ENCODE data around the gene HMGN5. TPM values are rescaled to one million over a fixed set of nuclear protein-coding genes. Genes with fewer than 3 reads are reported as not detected.

Gene HMGN5
- total and polyA plus RNA-seq, 10 donors: 3.2 to 9.1 (median 6.3) TPM

GRCh38 chrX:81229229-81229628, 27.5 kb upstream of the HMGN5 start:
- H3K27me3 ChIP-seq (replicated peaks in 1 of 7): no peaks in the 10 kb centered on the region
- no peak overlapping the region for H3K27ac ChIP-seq
- TF ChIP-seq POLR2AphosphoS5 (IDR thresholded peaks at IDR 0.05): no peak
- TF ChIP-seq POLR2A (IDR thresholded peaks at IDR 0.05): no peak
- TF ChIP-seq, protein P1, sequence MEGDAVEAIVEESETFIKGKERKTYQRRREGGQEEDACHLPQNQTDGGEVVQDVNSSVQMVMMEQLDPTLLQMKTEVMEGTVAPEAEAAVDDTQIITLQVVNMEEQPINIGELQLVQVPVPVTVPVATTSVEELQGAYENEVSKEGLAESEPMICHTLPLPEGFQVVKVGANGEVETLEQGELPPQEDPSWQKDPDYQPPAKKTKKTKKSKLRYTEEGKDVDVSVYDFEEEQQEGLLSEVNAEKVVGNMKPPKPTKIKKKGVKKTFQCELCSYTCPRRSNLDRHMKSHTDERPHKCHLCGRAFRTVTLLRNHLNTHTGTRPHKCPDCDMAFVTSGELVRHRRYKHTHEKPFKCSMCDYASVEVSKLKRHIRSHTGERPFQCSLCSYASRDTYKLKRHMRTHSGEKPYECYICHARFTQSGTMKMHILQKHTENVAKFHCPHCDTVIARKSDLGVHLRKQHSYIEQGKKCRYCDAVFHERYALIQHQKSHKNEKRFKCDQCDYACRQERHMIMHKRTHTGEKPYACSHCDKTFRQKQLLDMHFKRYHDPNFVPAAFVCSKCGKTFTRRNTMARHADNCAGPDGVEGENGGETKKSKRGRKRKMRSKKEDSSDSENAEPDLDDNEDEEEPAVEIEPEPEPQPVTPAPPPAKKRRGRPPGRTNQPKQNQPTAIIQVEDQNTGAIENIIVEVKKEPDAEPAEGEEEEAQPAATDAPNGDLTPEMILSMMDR (IDR thresholded peaks at IDR 0.05 in 8 of 11, conservative IDR thresholded peaks at IDR 0.05 in 3 of 11): no peak
- intact Hi-C loops (cut with DNase I; ENCODE audit: low total_unique reads): no loop called here
- H3K9me3 ChIP-seq: no peaks in the 10 kb centered on the region
- 67 to 94% (median 90%) methylated on average over 2 to 3 of the region's 3 CpGs for WGBS, 5 donors
- no peak overlapping the region for H3K4me3 ChIP-seq
- DNase-seq: no peak
- no peaks in the 10 kb centered on the region for H3K36me3 ChIP-seq
- H3K4me1 ChIP-seq: peaks cover 0 to 5% (median 0%) of the 10 kb centered on the region in 6 donors

DNA sequence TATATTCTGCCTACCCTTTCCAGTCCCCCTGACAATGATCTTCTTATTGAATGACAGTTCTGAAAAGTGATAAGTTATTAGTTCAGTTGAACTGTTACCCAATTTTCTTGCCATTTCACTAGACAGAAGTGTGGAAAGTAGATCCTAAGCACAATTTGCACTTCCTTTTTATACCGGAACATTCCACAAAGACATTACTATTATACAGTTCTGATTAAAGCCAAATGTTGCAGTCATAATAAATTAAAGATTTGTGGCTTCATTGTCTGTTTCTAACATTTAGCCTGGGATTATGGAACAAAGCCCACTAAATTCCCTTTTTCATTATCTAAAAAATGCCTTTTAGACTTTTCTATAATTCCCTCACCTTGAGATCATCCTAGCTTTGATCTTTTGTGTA, 14.0 kb upstream of the HMGN5 start:
- Histone ChIP-seq H3K4me3 (no peak overlapping the region), H3K9me3 (no peaks in the 10 kb centered on the region), H3K27ac (peak overlapping the region in 3 of 8 donors; percentile 2 to 16 (median 5)), H3K4me1 (peaks cover 0 to 8% (median 2%) of the 10 kb centered on the region in 6 donors), H3K36me3 (peaks cover 0 to 13% (median 0%) of the 10 kb centered on the region in 6 donors), H3K27me3 (replicated peaks in 1 of 7) (no peaks in the 10 kb centered on the region)
- 19 to 62% (median 49%) methylated on average over 1 of the region's 1 CpG for WGBS, 5 donors
- intact Hi-C loops (cut with DNase I; ENCODE audit: low total_unique reads): no loop called here
- TF ChIP-seq POLR2AphosphoS5 (IDR thresholded peaks at IDR 0.05) (no peak), POLR2A (IDR thresholded peaks at IDR 0.05) (no peak)
- TF ChIP-seq, protein P1 (IDR thresholded peaks at IDR 0.05 in 8 of 11, conservative IDR thresholded peaks at IDR 0.05 in 3 of 11): no peak
- no peak for DNase-seq

GRCh38 chrX:81208916-81209315, 7.2 kb upstream of the HMGN5 start:
- H3K27me3 ChIP-seq (replicated peaks in 1 of 7): no peaks in the 10 kb centered on the region
- intact Hi-C loops (cut with DNase I; ENCODE audit: low total_unique reads): no loop called here
- no peak overlapping the region for H3K4me3 ChIP-seq
- WGBS, 5 donors: 65 to 89% (median 77%) methylated on average over 5 to 8 of the region's 8 CpGs
- DNase-seq: no peak
- no peak for TF ChIP-seq POLR2A (IDR thresholded peaks at IDR 0.05)
- TF ChIP-seq POLR2AphosphoS5 (IDR thresholded peaks at IDR 0.05): no peak
- TF ChIP-seq, protein P1 (IDR thresholded peaks at IDR 0.05 in 8 of 11, conservative IDR thresholded peaks at IDR 0.05 in 3 of 11): no peak
- H3K4me1 ChIP-seq: peaks cover 0 to 42% (median 16%) of the 10 kb centered on the region in 6 donors
- H3K27ac ChIP-seq: no peak overlapping the region
- H3K36me3 ChIP-seq: peaks cover 0 to 19% (median 0%) of the 10 kb centered on the region in 6 donors
- H3K9me3 ChIP-seq: no peaks in the 10 kb centered on the region

GRCh38 chrX:81206476-81206875, 4.8 kb upstream of the HMGN5 start:
- H3K27me3 ChIP-seq (replicated peaks in 1 of 7): no peaks in the 10 kb centered on the region
- peak overlapping the region in 2 of 8 donors; percentile 11 to 15 for H3K27ac ChIP-seq
- H3K9me3 ChIP-seq: no peaks in the 10 kb centered on the region
- 14 to 32% (median 14%) methylated on average over 1 of the region's 1 CpG for WGBS, 5 donors
- no peak for DNase-seq
- peaks cover 0 to 7% (median 0%) of the 10 kb centered on the region in 6 donors for H3K36me3 ChIP-seq
- H3K4me3 ChIP-seq: no peak overlapping the region
- TF ChIP-seq, protein P1 (IDR thresholded peaks at IDR 0.05 in 8 of 11, conservative IDR thresholded peaks at IDR 0.05 in 3 of 11): no peak
- TF ChIP-seq POLR2A (IDR thresholded peaks at IDR 0.05) (no peak), POLR2AphosphoS5 (IDR thresholded peaks at IDR 0.05) (no peak)
- intact Hi-C loops (cut with DNase I; ENCODE audit: low total_unique reads): no loop called here
- peaks cover 0 to 52% (median 22%) of the 10 kb centered on the region in 6 donors for H3K4me1 ChIP-seq
